ENCODE data around the gene SELENOW.

- TF ChIP-seq POLR2AphosphoS5 (IDR thresholded peaks at IDR 0.05; ENCODE audit: low read depth, low read length), result no peak
- TF ChIP-seq USF2 (IDR thresholded peaks at IDR 0.05; ENCODE audit: low read length), result no peak
- TF ChIP-seq SIN3A (conservative IDR thresholded peaks at IDR 0.05 in 1 of 2, IDR thresholded peaks at IDR 0.05 in 1 of 2; ENCODE audit: low read depth in 1 of 2, low read length in 2 of 2), result no peak
- TF ChIP-seq CTCF (IDR thresholded peaks at IDR 0.05; ENCODE audit: control extremely low read depth in 1 of 3, insufficient read depth in 1 of 3, low read depth in 1 of 3, low read length in 3 of 3), result no peak
- TF ChIP-seq POLR2A (IDR thresholded peaks at IDR 0.05; ENCODE audit: control extremely low read depth in 1 of 2, low read depth in 2 of 2, low read length in 2 of 2), result no peak
These were observed 41.9 kb downstream of the SELENOW start for GRCh38 chr19:47820410-47820809.

Data from H1 (cell line).